SU-DHL-6 (cell line): ENCODE results near the gene STAT1.

Source experiments
- EZH2phosphoT487 ChIP-seq: fragments of 200-600 bp; sonication (generic), shearing (Covaris generic); conservative IDR thresholded peaks from 2 replicates; pipeline ENCODE4 v1.6.1; 2018; ENCODE audit warnings: mild to moderate bottlenecking, antibody characterized with exemption, low read length, moderate library complexity, mixed read lengths
- TF ChIP-seq, protein P1 (sequence below): fragments of 200-600 bp; sonication (generic); IDR thresholded peaks from one replicate; pipeline ENCODE4 v1.5.1; 2017; ENCODE audit warnings: antibody characterized with exemption, mild to moderate bottlenecking, low read length, moderate library complexity; ENCODE audit not compliant: insufficient read depth, poor library complexity, severe bottlenecking

DNA sequence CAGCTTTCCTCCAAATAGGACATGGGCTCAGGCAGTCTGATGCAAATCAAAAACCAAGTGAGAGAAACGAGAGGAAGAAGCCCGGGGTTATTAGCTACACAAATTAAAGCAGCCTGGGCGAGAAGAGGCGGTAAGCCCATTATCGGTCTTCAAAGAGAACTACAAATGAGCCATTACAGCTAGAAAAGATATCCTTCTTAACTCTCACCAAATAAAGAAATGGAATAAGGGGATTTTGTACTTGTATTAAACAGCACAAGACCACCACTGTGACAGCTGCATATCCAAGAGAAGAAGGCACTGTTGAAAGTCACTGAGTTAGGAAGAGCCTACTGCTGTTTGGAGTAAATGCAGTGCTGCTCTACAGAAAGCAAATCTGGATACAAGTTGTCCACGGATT lies 32.6 kb downstream of the STAT1 start:
- TF ChIP-seq, protein P1, sequence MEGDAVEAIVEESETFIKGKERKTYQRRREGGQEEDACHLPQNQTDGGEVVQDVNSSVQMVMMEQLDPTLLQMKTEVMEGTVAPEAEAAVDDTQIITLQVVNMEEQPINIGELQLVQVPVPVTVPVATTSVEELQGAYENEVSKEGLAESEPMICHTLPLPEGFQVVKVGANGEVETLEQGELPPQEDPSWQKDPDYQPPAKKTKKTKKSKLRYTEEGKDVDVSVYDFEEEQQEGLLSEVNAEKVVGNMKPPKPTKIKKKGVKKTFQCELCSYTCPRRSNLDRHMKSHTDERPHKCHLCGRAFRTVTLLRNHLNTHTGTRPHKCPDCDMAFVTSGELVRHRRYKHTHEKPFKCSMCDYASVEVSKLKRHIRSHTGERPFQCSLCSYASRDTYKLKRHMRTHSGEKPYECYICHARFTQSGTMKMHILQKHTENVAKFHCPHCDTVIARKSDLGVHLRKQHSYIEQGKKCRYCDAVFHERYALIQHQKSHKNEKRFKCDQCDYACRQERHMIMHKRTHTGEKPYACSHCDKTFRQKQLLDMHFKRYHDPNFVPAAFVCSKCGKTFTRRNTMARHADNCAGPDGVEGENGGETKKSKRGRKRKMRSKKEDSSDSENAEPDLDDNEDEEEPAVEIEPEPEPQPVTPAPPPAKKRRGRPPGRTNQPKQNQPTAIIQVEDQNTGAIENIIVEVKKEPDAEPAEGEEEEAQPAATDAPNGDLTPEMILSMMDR = no peak
- no peak for TF ChIP-seq EZH2phosphoT487
